ENCODE measurements around the gene CCNG1. TPM values are rescaled to one million over a fixed set of nuclear protein-coding genes. Genes with fewer than 3 reads are reported as not detected.

Gene CCNG1
- total RNA-seq, 1 experiment from 2014 or later = 117 TPM

GRCh38 chr5:163475411-163475810 is 38.0 kb downstream of the CCNG1 start:
- H3K4me1 ChIP-seq (ENCODE audit: control insufficient read depth, insufficient read depth, low read length) = no peaks in the 10 kb centered on the region; the same call in 1 of the 2 replicates
- H3K9me3 ChIP-seq (ENCODE audit: control insufficient read depth, insufficient read depth, low read depth, low read length) = no peaks in the 10 kb centered on the region
- ChIA-PET POLR2A (no interaction called here), CTCF (no interaction called here)
- TF ChIP-seq SIN3A (IDR thresholded peaks at IDR 0.05; ENCODE audit: borderline replicate concordance, insufficient read depth, low read depth, low read length) = no peak
- TF ChIP-seq TCF7L2 (IDR thresholded peaks at IDR 0.05; ENCODE audit: low read depth, low read length) = no peak
- no peak for TF ChIP-seq REST (IDR thresholded peaks at IDR 0.05; ENCODE audit: insufficient read depth in 1 of 2, low read depth in 2 of 2, low read length in 1 of 2)
- no peak for TF ChIP-seq CTCF (IDR thresholded peaks at IDR 0.05)
- TF ChIP-seq POLR2AphosphoS5 (IDR thresholded peaks at IDR 0.05; ENCODE audit: low read depth, low read length) = no peak
- H3K27ac ChIP-seq (ENCODE audit: low read length) = no peak overlapping the region
- ATAC-seq (no peak), DNase-seq (ENCODE audit: low read depth, low spot score) (no peak)
- H3K4me3 ChIP-seq (ENCODE audit: low read depth in 2 of 2, low read length in 2 of 2) = no peak overlapping the region
- no peaks in the 10 kb centered on the region for H3K27me3 ChIP-seq (ENCODE audit: control insufficient read depth, insufficient read depth, low read length)
- H3K36me3 ChIP-seq (ENCODE audit: control insufficient read depth, insufficient read depth, low read length) = peaks cover 54% of the 10 kb centered on the region
- in situ Hi-C loops (cut with HindIII; ENCODE audit: low pct_unique_long_range_greater_than_20kb, low sequenced_read_pairs) (no loop called here), intact Hi-C loops (cut with micrococcal nuclease; ENCODE audit: unreplicated experiment) (no loop called here)
- BruUV-seq (replicated peaks) = no TSS peak

- Histone ChIP-seq H3K4me1 (ENCODE audit: control insufficient read depth, insufficient read depth, low read length) (no peaks in the 10 kb centered on the region; the same call in 1 of the 2 replicates), H3K27ac (ENCODE audit: low read length) (no peak overlapping the region), H3K36me3 (ENCODE audit: control insufficient read depth, insufficient read depth, low read length) (peaks cover 55% of the 10 kb centered on the region), H3K9me3 (ENCODE audit: control insufficient read depth, insufficient read depth, low read depth, low read length) (no peaks in the 10 kb centered on the region), H3K27me3 (ENCODE audit: control insufficient read depth, insufficient read depth, low read length) (no peaks in the 10 kb centered on the region), H3K4me3 (ENCODE audit: low read depth in 2 of 2, low read length in 2 of 2) (no peak overlapping the region)
- ATAC-seq (no peak), DNase-seq (ENCODE audit: low read depth, low spot score) (no peak)
- ChIA-PET CTCF (no interaction called here), POLR2A (no interaction called here)
- intact Hi-C loops (cut with micrococcal nuclease; ENCODE audit: unreplicated experiment) = no loop called here
- in situ Hi-C loops (cut with HindIII; ENCODE audit: low pct_unique_long_range_greater_than_20kb, low sequenced_read_pairs) = no loop called here
- BruUV-seq (replicated peaks) = no TSS peak
- TF ChIP-seq TCF7L2 (IDR thresholded peaks at IDR 0.05; ENCODE audit: low read depth, low read length) (no peak), CTCF (IDR thresholded peaks at IDR 0.05) (no peak), POLR2AphosphoS5 (IDR thresholded peaks at IDR 0.05; ENCODE audit: low read depth, low read length) (no peak), REST (IDR thresholded peaks at IDR 0.05; ENCODE audit: insufficient read depth in 1 of 2, low read depth in 2 of 2, low read length in 1 of 2) (no peak), SIN3A (IDR thresholded peaks at IDR 0.05; ENCODE audit: borderline replicate concordance, insufficient read depth, low read depth, low read length) (no peak)
Observed at GRCh38 chr5:163478126-163478981, 41.0 kb downstream of the CCNG1 start.

Data from Panc1 (cell line).